ENCODE data around the gene LAMTOR4.

- TF ChIP-seq CTCF (IDR thresholded peaks at IDR 0.05; ENCODE audit: insufficient read depth, low read length), result no peak
- TF ChIP-seq POLR2AphosphoS5 (IDR thresholded peaks at IDR 0.05; ENCODE audit: low read depth), result no peak
- TF ChIP-seq SPI1 (IDR thresholded peaks at IDR 0.05; ENCODE audit: borderline replicate concordance, low read depth), result no peak
Observed at GRCh38 chr7:100102950-100103840, 45.5 kb upstream of the LAMTOR4 start.

Measured in HL-60 (cell line).